ENCODE results near the gene FLOT1. TPM values are rescaled to one million over a fixed set of nuclear protein-coding genes. Genes with fewer than 3 reads are reported as not detected.

FLOT1 gene
- total and polyA plus RNA-seq, 2 of the 13 experiments (the other 11 are each of a cell fraction or from before 2014, with no cell fraction given), result 82.3 to 130 TPM

- TF ChIP-seq ZNF44 (CRISPR knock-in tag; IDR thresholded peaks at IDR 0.05), result no peak
- TF ChIP-seq ZNF691 (CRISPR knock-in tag; IDR thresholded peaks at IDR 0.05; ENCODE audit: borderline replicate concordance, low read depth), result no peak
- TF ChIP-seq MXD4 (CRISPR knock-in tag; IDR thresholded peaks at IDR 0.05), result no peak
- no peak for TF ChIP-seq ZNF768 (CRISPR knock-in tag; IDR thresholded peaks at IDR 0.05)
- TF ChIP-seq CEBPB (IDR thresholded peaks at IDR 0.05; ENCODE audit: borderline replicate concordance, low read depth, low read length), result peak; percentile 98
- TF ChIP-seq MIER3 (CRISPR knock-in tag; IDR thresholded peaks at IDR 0.05; ENCODE audit: borderline replicate concordance), result no peak; the same call in 1 of the 2 replicates
- no peak for TF ChIP-seq ZNF235 (CRISPR knock-in tag; IDR thresholded peaks at IDR 0.05; ENCODE audit: borderline replicate concordance)
- TF ChIP-seq, protein P1, sequence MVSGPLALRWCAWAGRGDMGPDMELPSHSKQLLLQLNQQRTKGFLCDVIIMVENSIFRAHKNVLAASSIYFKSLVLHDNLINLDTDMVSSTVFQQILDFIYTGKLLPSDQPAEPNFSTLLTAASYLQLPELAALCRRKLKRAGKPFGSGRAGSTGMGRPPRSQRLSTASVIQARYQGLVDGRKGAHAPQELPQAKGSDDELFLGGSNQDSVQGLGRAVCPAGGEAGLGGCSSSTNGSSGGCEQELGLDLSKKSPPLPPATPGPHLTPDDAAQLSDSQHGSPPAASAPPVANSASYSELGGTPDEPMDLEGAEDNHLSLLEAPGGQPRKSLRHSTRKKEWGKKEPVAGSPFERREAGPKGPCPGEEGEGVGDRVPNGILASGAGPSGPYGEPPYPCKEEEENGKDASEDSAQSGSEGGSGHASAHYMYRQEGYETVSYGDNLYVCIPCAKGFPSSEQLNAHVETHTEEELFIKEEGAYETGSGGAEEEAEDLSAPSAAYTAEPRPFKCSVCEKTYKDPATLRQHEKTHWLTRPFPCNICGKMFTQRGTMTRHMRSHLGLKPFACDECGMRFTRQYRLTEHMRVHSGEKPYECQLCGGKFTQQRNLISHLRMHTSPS (CRISPR knock-in tag; IDR thresholded peaks at IDR 0.05; ENCODE audit: low read depth), result no peak; the same call in 1 of the 2 replicates
- peak; percentile 72 for TF ChIP-seq FOXA3 (CRISPR knock-in tag; IDR thresholded peaks at IDR 0.05)
- TF ChIP-seq DR1 (CRISPR knock-in tag; IDR thresholded peaks at IDR 0.05), result no peak
- no peak for TF ChIP-seq CENPX (CRISPR knock-in tag; IDR thresholded peaks at IDR 0.05)
- TF ChIP-seq, protein P2, sequence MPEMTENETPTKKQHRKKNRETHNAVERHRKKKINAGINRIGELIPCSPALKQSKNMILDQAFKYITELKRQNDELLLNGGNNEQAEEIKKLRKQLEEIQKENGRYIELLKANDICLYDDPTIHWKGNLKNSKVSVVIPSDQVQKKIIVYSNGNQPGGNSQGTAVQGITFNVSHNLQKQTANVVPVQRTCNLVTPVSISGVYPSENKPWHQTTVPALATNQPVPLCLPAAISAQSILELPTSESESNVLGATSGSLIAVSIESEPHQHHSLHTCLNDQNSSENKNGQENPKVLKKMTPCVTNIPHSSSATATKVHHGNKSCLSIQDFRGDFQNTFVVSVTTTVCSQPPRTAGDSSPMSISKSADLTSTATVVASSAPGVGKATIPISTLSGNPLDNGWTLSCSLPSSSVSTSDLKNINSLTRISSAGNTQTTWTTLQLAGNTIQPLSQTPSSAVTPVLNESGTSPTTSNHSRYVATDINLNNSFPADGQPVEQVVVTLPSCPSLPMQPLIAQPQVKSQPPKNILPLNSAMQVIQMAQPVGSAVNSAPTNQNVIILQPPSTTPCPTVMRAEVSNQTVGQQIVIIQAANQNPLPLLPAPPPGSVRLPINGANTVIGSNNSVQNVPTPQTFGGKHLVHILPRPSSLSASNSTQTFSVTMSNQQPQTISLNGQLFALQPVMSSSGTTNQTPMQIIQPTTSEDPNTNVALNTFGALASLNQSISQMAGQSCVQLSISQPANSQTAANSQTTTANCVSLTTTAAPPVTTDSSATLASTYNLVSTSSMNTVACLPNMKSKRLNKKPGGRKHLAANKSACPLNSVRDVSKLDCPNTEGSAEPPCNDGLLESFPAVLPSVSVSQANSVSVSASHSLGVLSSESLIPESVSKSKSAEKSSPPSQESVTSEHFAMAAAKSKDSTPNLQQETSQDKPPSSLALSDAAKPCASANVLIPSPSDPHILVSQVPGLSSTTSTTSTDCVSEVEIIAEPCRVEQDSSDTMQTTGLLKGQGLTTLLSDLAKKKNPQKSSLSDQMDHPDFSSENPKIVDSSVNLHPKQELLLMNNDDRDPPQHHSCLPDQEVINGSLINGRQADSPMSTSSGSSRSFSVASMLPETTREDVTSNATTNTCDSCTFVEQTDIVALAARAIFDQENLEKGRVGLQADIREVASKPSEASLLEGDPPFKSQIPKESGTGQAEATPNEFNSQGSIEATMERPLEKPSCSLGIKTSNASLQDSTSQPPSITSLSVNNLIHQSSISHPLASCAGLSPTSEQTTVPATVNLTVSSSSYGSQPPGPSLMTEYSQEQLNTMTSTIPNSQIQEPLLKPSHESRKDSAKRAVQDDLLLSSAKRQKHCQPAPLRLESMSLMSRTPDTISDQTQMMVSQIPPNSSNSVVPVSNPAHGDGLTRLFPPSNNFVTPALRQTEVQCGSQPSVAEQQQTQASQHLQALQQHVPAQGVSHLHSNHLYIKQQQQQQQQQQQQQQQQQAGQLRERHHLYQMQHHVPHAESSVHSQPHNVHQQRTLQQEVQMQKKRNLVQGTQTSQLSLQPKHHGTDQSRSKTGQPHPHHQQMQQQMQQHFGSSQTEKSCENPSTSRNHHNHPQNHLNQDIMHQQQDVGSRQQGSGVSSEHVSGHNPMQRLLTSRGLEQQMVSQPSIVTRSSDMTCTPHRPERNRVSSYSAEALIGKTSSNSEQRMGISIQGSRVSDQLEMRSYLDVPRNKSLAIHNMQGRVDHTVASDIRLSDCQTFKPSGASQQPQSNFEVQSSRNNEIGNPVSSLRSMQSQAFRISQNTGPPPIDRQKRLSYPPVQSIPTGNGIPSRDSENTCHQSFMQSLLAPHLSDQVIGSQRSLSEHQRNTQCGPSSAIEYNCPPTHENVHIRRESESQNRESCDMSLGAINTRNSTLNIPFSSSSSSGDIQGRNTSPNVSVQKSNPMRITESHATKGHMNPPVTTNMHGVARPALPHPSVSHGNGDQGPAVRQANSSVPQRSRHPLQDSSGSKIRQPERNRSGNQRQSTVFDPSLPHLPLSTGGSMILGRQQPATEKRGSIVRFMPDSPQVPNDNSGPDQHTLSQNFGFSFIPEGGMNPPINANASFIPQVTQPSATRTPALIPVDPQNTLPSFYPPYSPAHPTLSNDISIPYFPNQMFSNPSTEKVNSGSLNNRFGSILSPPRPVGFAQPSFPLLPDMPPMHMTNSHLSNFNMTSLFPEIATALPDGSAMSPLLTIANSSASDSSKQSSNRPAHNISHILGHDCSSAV (CRISPR knock-in tag; IDR thresholded peaks at IDR 0.05; ENCODE audit: borderline replicate concordance), result no peak
- TF ChIP-seq ZNF34 (CRISPR knock-in tag; IDR thresholded peaks at IDR 0.05; ENCODE audit: borderline replicate concordance), result no peak
- no peak for TF ChIP-seq SALL2 (CRISPR knock-in tag; IDR thresholded peaks at IDR 0.05)
- TF ChIP-seq PREB (CRISPR knock-in tag; IDR thresholded peaks at IDR 0.05), result no peak
These were observed 40.0 kb upstream of the FLOT1 start (continued) for GRCh38 chr6:30782425-30783014.
